Pancreas (tissue), 10 donors: ENCODE data around the gene RRAD. TPM values are rescaled to one million over a fixed set of nuclear protein-coding genes. Genes with fewer than 3 reads are reported as not detected.

Experiments
- ATAC-seq, 4 donors: fragments of 200-7000 bp; cut with Tn5 transposase; one replicate each; pipeline versions ENCODE4 v1.8.0 to v1.9.1; 2020; ENCODE audit warnings: mild to moderate bottlenecking in 4 of 4, moderate library complexity in 4 of 4
- DNase-seq, 6 donors: peaks; one replicate each; pipeline ENCODE4 v3.0.0-alpha.2; 2020
- FAIRE-seq: peaks from 2 replicates; lab custom pipeline; 2012; peaks lifted over from hg19 to GRCh38; lab: Jason Lieb, UNC
- H3K27ac ChIP-seq, 4 donors: fragments of 200-600 bp; sonication (generic); 1 replicate in 3 of 4; 2 replicates in 1 of 4; pipeline versions ENCODE4 v1.5.0 to v1.8.0; 2020
- H3K27me3 ChIP-seq, 4 donors: fragments of 200-600 bp; one replicate each; pipeline ENCODE4 v1.8.0; 2021
- H3K36me3 ChIP-seq, 3 donors: fragments of 200-600 bp; sonication (generic) in 1 of 3; one replicate each; pipeline versions ENCODE4 v1.5.0 to v1.8.0; 2020 to 2021
- H3K4me1 ChIP-seq, 3 donors: fragments of 200-600 bp; one replicate each; pipeline ENCODE4 v1.8.0; 2021
- H3K4me3 ChIP-seq, 4 donors: fragments of 200-600 bp; sonication (generic) in 2 of 4; one replicate each; pipeline versions ENCODE4 v1.5.0 to v1.8.0; 2020 to 2021
- H3K9me3 ChIP-seq, 4 donors: fragments of 200-600 bp; one replicate each; pipeline ENCODE4 v1.8.0; 2021
- WGBS, 2 donors: extraction: QIAGEN DNeasy Blood & Tissue Kit; methylation state at CpG; one replicate each; pipeline ENCODE4 v1.1.7; 2013; 5-methylcytosine and 5-hydroxymethylcytosine counted together
- intact Hi-C, 3 donors: fragments of 100-400 bp; cut with DNase I; formaldehyde crosslinking; loops; one replicate each; pipeline versions ENCODE4 v1.11.1 to v1.14.2; 2022
- polyA plus RNA-seq, 2 donors: library from polyadenylated mRNA; stranded (reverse); fragments of 200-250 nt; gene quantifications; one replicate each; pipeline ENCODE4 v1.2.3, GENCODE V29; 2013
- total RNA-seq, 6 donors: library from RNA; stranded (reverse); fragmentation: NEBNext Ultra II Directional in 4 of 6; extraction: Animal tissue kit (Norgen Biotek cat#: 25700) in 4 of 6; gene quantifications; one replicate each; pipeline versions ENCODE4 v1.2.1 to v1.2.4, GENCODE V29; 2021 to 2023
- TF ChIP-seq, protein P1 (sequence below), 4 donors: fragments of 200-600 bp; sonication (generic) in 3 of 4; IDR thresholded peaks; one replicate each; pipeline versions ENCODE4 v1.5.0 to v1.8.0; 2021; ENCODE audit warnings: antibody characterized with exemption in 4 of 4
- donor health status: healthy with polysubstance abuse.
- donor health status: DM: no; HTN: no; CAD: no; lungs with moderate emphysema.
- donor health status: DM: no; HTN: no; CAD: no.
- donor health status: control.
- donor health status: control.
- donor health status: Bipolar disorder and iron deficiency.
- donor health status: DM: yes; HTN: yes; CAD: no.
- donor health status: DM: no; HTN: no; CAD: no.
- donor health status: DM: no; HTN: no; CAD: no.
- donor health status: DM: yes; HTN: yes; CAD: no.

RRAD gene
- total and polyA plus RNA-seq, 8 donors: 0.20 to 2.9 (median 0.60) TPM

DNA sequence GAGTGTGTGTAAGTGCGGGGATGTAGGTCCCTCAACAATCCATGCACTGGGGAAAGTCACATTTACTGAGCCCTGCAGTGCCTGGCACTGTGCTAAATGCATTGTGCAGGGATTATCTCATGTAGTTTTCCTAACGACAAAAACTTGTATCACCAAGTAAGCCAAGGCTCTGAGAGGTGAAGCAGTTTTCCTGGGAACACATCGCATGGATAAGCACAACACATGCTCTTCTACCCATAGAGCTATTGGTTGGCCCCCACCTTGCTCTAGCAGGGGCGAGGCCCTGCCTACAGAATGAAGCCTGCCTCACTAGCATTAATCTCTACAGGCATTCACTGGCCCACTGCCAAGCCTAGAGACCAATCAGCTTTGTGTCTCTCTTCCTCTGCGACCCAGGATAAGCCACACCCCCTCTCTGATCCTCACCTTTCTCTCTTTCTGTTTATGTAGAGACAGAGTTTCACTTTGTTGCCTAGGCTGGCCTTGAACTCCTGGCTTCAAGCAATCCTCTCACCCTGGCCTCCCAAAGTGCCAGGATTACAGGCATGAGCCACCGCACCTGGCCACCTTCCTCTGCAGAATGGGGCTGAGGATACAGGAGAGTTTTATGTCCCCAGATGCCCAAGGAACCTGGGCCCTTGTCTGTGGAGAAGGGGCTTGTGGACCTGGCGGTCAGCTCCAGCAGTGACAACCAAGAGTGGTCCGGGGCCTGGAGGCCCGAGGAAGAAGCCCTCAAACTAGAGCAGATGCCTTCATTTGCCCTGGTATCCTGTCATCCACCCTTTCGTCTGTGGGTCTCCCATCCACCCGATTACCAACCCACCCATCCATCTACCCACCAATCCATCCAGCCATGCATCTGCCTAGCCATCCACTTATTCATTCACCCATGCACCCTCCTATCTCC, 19.4 kb downstream of the RRAD start:
- Histone ChIP-seq H3K27ac (no peak overlapping the region), H3K9me3 (no peaks in the 10 kb centered on the region), H3K36me3 (no peaks in the 10 kb centered on the region), H3K4me3 (no peak overlapping the region), H3K4me1 (peaks cover 0 to 6% (median 1%) of the 10 kb centered on the region in 3 donors), H3K27me3 (no peaks in the 10 kb centered on the region)
- 59 to 67% methylated on average over 11 of the region's 11 CpGs for WGBS, 2 donors
- ATAC-seq: peak in 3 of 4 donors; percentile 55 to 70 (median 67)
- peak in 4 of 6 donors; percentile 48 to 78 (median 54) for DNase-seq
- intact Hi-C loops: loop anchor here in 1 of 3 donors (10.0 kb wide), 1 partner anchor 49 kb away; no protein-coding TSS in a partner anchor
- no peak for FAIRE-seq
- TF ChIP-seq, protein P1, sequence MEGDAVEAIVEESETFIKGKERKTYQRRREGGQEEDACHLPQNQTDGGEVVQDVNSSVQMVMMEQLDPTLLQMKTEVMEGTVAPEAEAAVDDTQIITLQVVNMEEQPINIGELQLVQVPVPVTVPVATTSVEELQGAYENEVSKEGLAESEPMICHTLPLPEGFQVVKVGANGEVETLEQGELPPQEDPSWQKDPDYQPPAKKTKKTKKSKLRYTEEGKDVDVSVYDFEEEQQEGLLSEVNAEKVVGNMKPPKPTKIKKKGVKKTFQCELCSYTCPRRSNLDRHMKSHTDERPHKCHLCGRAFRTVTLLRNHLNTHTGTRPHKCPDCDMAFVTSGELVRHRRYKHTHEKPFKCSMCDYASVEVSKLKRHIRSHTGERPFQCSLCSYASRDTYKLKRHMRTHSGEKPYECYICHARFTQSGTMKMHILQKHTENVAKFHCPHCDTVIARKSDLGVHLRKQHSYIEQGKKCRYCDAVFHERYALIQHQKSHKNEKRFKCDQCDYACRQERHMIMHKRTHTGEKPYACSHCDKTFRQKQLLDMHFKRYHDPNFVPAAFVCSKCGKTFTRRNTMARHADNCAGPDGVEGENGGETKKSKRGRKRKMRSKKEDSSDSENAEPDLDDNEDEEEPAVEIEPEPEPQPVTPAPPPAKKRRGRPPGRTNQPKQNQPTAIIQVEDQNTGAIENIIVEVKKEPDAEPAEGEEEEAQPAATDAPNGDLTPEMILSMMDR (IDR thresholded peaks at IDR 0.05): no peak

DNA sequence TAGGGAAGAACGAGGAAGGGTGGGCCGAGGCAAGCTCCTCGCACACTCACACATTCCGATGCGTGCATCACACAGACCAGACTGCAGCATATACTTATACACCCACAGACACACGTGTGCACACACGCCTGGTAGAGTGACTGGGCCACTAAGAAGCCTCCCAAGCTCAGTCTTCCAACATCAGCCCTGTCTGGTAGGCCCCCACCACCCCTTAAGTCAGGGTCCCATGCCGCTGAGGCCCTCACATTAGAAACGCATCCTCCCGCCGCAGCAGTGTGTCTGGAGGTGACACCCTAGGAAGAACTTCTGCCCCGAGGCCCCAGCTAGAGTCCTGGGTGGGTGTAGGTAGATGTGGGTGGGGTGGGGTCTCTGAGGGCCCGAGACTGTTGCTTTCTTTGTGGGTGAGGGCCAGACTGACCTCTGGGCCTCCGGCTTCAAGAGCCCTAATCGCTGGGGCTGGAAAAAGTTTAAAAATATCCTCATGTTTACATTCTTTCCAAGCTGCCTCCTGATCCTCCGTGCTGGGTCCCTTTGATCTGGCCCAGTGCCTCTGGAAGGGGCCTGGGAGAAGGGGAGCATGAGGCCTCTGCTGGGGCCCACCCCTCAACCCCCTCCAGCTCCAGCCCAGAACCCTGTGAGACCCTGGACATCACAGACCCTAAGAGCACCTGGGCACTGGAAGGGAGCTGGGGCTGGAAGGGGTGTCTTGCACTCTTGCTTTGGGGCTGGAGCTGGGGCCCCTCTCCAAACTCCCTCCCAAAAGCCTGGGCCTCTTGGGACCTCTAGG, 20.3 kb downstream of the RRAD start:
- Histone ChIP-seq H3K4me1 (peaks cover 5 to 9% (median 6%) of the 10 kb centered on the region in 3 donors), H3K4me3 (no peak overlapping the region), H3K36me3 (no peaks in the 10 kb centered on the region), H3K9me3 (no peaks in the 10 kb centered on the region), H3K27ac (no peak overlapping the region), H3K27me3 (no peaks in the 10 kb centered on the region)
- intact Hi-C loops: loop anchor here in 1 of 3 donors (10.0 kb wide), 1 partner anchor 50 kb away; no protein-coding TSS in a partner anchor
- ATAC-seq (peak in 1 of 4 donors; percentile 20), DNase-seq (no peak), FAIRE-seq (no peak)
- WGBS, 2 donors: 55 to 65% methylated on average over 16 of the region's 16 CpGs
- TF ChIP-seq, protein P1 (IDR thresholded peaks at IDR 0.05): no peak

DNA sequence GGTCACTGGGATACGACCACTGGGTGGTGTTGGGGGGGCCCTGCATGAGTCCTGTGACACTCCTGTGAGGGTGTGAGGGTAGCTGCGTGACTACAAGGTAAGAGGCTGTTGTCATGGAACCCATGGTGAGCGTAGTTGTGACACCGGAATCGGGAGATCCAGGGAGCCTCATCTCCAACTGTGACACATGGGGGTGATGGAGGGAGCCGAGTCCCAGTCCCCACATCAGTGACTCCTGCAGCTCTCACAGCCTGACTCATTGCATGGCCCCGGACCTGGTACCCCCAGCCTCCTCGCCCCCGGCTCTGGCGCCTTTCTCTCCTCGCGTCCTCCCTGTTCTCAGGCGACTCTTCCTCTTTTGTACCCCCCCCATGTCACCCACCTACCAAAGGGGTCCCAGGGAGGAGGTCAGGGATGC, 20.9 kb downstream of the RRAD start:
- H3K36me3 ChIP-seq: no peaks in the 10 kb centered on the region
- H3K4me1 ChIP-seq: peaks cover 6 to 14% (median 11%) of the 10 kb centered on the region in 3 donors
- no peak for ATAC-seq
- intact Hi-C loops: loop anchor here in 1 of 3 donors (10.0 kb wide), 1 partner anchor 50 kb away; no protein-coding TSS in a partner anchor
- no peaks in the 10 kb centered on the region for H3K9me3 ChIP-seq
- TF ChIP-seq, protein P1 (IDR thresholded peaks at IDR 0.05): no peak
- no peaks in the 10 kb centered on the region for H3K27me3 ChIP-seq
- no peak overlapping the region for H3K4me3 ChIP-seq
- no peak for DNase-seq
- no peak for FAIRE-seq
- WGBS, 2 donors: 93 to 94% methylated on average over 13 of the region's 13 CpGs
- H3K27ac ChIP-seq: no peak overlapping the region

DNA sequence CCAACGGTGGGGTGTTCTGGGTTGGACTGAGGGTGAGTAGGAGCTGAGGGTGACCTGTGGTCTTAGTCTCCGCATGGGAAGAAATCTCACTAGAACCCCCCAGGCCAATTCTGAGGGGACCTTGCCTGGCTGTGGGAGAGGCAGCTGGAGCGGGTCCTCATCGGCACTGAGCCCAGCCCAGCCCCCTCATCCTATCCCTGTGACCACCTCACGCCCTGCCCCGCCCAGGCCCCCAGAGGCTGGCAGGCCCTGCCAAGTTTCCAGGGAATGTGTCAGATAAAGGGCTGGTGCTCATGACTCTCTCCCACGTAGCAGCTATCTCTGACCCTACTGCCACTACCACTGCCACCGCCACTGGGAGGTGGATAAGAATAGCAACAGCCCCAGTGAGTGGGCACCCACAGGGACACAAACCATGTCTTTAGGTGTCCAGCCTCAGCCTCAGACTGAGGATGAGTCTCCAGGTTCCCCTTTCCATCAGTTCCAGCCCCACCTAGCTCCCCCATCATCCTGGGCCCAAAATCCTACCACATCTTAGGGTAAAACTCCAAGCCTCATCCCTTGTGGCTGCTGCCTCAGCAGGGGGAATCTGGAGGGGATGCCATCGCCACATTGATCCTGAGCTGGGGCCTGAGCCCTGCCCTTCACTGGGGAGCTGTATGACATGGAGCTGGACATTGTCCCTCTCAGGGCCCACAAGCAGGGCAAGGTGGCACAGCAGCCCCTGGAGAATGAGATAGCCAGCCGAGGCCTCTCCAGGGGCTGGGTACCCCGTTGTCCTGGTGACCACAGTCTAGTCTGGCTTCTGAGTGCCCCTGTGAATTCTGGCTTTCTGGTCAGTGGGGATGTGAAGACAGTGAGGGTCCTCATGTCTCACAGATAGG, 21.5 kb downstream of the RRAD start:
- intact Hi-C loops: loop anchor here in 1 of 3 donors (10.0 kb wide), 1 partner anchor 51 kb away; no protein-coding TSS in a partner anchor

More for the DNA sequence above, 21.5 kb downstream of the RRAD start:
- Histone ChIP-seq H3K9me3 (no peaks in the 10 kb centered on the region), H3K27ac (no peak overlapping the region), H3K4me1 (peaks cover 6 to 15% (median 14%) of the 10 kb centered on the region in 3 donors), H3K4me3 (no peak overlapping the region), H3K27me3 (no peaks in the 10 kb centered on the region), H3K36me3 (no peaks in the 10 kb centered on the region)
- no peak for FAIRE-seq
- TF ChIP-seq, protein P1 (IDR thresholded peaks at IDR 0.05): no peak
- WGBS, 2 donors: 69 to 72% methylated on average over 11 of the region's 11 CpGs
- no peak for ATAC-seq
- no peak for DNase-seq
